Erythroblast (primary cell): ENCODE results near the gene ITPK1.

Experiments used
- GATA1 ChIP-seq: IDR thresholded peaks from 2 replicates; pipeline ENCODE4 v1.6.1; 2011; ENCODE audit warnings: low read depth, mild to moderate bottlenecking, control low read depth, low read length, moderate library complexity
- POLR2A ChIP-seq: IDR thresholded peaks from 2 replicates; pipeline ENCODE4 v1.6.1; 2011; ENCODE audit warnings: mild to moderate bottlenecking, low read length

GRCh38 chr14:92981726-92982125 lies 134.0 kb downstream of the ITPK1 start:
- TF ChIP-seq POLR2A: no peak
- TF ChIP-seq GATA1: no peak
